Endothelial cell of umbilical vein (primary cell): ENCODE data around the gene KNTC1. TPM values are rescaled to one million over a fixed set of nuclear protein-coding genes. Genes with fewer than 3 reads are reported as not detected.

Source experiments
- BruUV-seq: library from RNA; stranded (reverse); fragments of 400-500 nt; replicated peaks from 2 replicates; lab custom pipeline; 2021; lab: Mats Ljungman, UMichigan
- CTCF ChIA-PET: fragments of 300-600, 350-600 bp; sonication (Branson Sonifier 250); formaldehyde crosslinking; loops from one replicate; lab custom pipeline; 2021; ENCODE audit warnings: antibody characterized with exemption, inconsistent platforms; lab: Charles Lee
- POLR2A ChIA-PET: fragments of 300-600, 350-600 bp; sonication (Branson Sonifier 250); formaldehyde crosslinking; loops from one replicate; lab custom pipeline; 2021; ENCODE audit warnings: antibody characterized with exemption, inconsistent platforms; lab: Charles Lee
- DNase-seq: peaks from one replicate; pipeline ENCODE4 v3.0.0-alpha.2; 2011; ENCODE audit warnings: low read depth, low spot score
- FAIRE-seq: peaks from 2 replicates; lab custom pipeline; 2011; peaks lifted over from hg19 to GRCh38; lab: Jason Lieb, UNC
- H2AFZ ChIP-seq: 2 replicates; pipeline ENCODE4 v1.6.0; 2012; ENCODE audit warnings: low read depth, low read length, control low read depth, inconsistent platforms
- H3K27ac ChIP-seq: 2 replicates; pipeline ENCODE4 v1.5.1; 2011; ENCODE audit warnings: low read depth, mild to moderate bottlenecking, control low read depth, low read length, moderate library complexity; ENCODE audit not compliant: insufficient read depth
- H3K27me3 ChIP-seq, 2 experiments: 2 replicates each; pipeline versions ENCODE4 v1.6.0 to v1.6.1; 2011; ENCODE audit warnings: low read length in 2 of 2, mixed read lengths in 1 of 2; ENCODE audit not compliant: control insufficient read depth in 2 of 2, insufficient read depth in 2 of 2
- H3K36me3 ChIP-seq, 2 experiments: 2 replicates in 1 of 2; 3 replicates in 1 of 2; pipeline ENCODE4 v1.5.1; 2011; ENCODE audit warnings: low read length in 2 of 2, mild to moderate bottlenecking in 1 of 2, moderate library complexity in 1 of 2; ENCODE audit not compliant: control insufficient read depth in 2 of 2, insufficient read depth in 2 of 2; ENCODE audit errors: extremely low read depth in 1 of 2
- H3K4me1 ChIP-seq: 3 replicates; pipeline ENCODE4 v1.5.1; 2011; ENCODE audit warnings: mild to moderate bottlenecking, low read length; ENCODE audit not compliant: control insufficient read depth, insufficient read depth; ENCODE audit errors: extremely low read depth
- H3K4me2 ChIP-seq: 2 replicates; pipeline ENCODE4 v1.6.1; 2011; ENCODE audit warnings: low read length, control low read depth, mixed read lengths; ENCODE audit not compliant: insufficient read depth
- H3K4me3 ChIP-seq, 3 experiments: fragments of 200-600 bp in 1 of 3; sonication (generic), shearing (Covaris generic) in 1 of 3; replicated peaks in 1 of 3; 2 replicates each; pipeline ENCODE4 v1.5.1; 2011 to 2016; ENCODE audit warnings: control low read depth in 3 of 3, low read length in 3 of 3, mild to moderate bottlenecking in 2 of 3, inconsistent platforms in 1 of 3, low read depth in 1 of 3, moderate library complexity in 1 of 3; ENCODE audit not compliant: insufficient read depth in 1 of 3
- H3K79me2 ChIP-seq: 2 replicates; pipeline ENCODE4 v1.6.0; 2012; ENCODE audit warnings: low read length, inconsistent platforms; ENCODE audit not compliant: control insufficient read depth, insufficient read depth
- H3K9ac ChIP-seq: replicated peaks from 2 replicates; pipeline ENCODE3; 2011; ENCODE audit warnings: low read length, control low read depth; ENCODE audit not compliant: insufficient read depth; ENCODE audit errors: extremely low read depth
- H3K9me1 ChIP-seq: replicated peaks from 3 replicates; pipeline ENCODE4 v1.6.0; 2011; ENCODE audit warnings: mild to moderate bottlenecking, low read length; ENCODE audit not compliant: control insufficient read depth, insufficient read depth; ENCODE audit errors: extremely low read depth
- H3K9me3 ChIP-seq: replicated peaks from 2 replicates; pipeline ENCODE4 v1.5.1; 2012; ENCODE audit warnings: low read length, inconsistent platforms; ENCODE audit not compliant: control insufficient read depth, insufficient read depth
- H4K20me1 ChIP-seq: replicated peaks from 2 replicates; pipeline ENCODE3; 2011; ENCODE audit warnings: mild to moderate bottlenecking, low read length; ENCODE audit not compliant: control insufficient read depth, insufficient read depth; ENCODE audit errors: extremely low read depth
- EZH2 ChIP-seq: IDR thresholded peaks from 2 replicates; pipeline ENCODE4 v1.6.1; 2012; ENCODE audit warnings: borderline replicate concordance, low read depth, mild to moderate bottlenecking, moderate library complexity, low read length, inconsistent platforms; ENCODE audit not compliant: severe bottlenecking
- JUN ChIP-seq: IDR thresholded peaks from 2 replicates; pipeline ENCODE4 v1.6.1; 2011; ENCODE audit warnings: borderline replicate concordance, low read depth; ENCODE audit not compliant: insufficient read length, insufficient read depth
- POLR2A ChIP-seq: IDR thresholded peaks from 2 replicates; pipeline ENCODE4 v1.6.1; 2012; ENCODE audit warnings: low read depth, mild to moderate bottlenecking, control low read depth, low read length
- POLR2AphosphoS5 ChIP-seq: IDR thresholded peaks from 2 replicates; pipeline ENCODE4 v1.6.1; 2012; ENCODE audit warnings: low read depth, mild to moderate bottlenecking, control low read depth, low read length, moderate library complexity; ENCODE audit not compliant: insufficient read depth
- dilution Hi-C: fragments of 300-500 bp; cut with MboI; formaldehyde crosslinking; loops from one replicate; pipeline ENCODE4 v1.15.0; 2019; ENCODE audit warnings: low sequenced_read_pairs; ENCODE audit not compliant: extremely low pct_ligation_motif_present
- intact Hi-C: fragments of 100-400 bp; cut with micrococcal nuclease; formaldehyde crosslinking; loops from one replicate; pipeline ENCODE4 v1.10.0; 2022
- polyA plus RNA-seq, 4 experiments: library from polyadenylated mRNA; depleted of rRNA in 3 of 4; stranded (reverse) in 3 of 4; unstranded in 1 of 4; fragments of >200 nt; gene quantifications; 2 replicates each; pipeline versions ENCODE4 v1.2.1 to v1.2.3, GENCODE V29; 2011 to 2012; ENCODE audit warnings: missing spikeins in 1 of 4
- total RNA-seq: library from RNA; stranded (reverse); gene quantifications from 2 replicates; pipeline ENCODE4 v1.2.3, GENCODE V29; 2021
- TF ChIP-seq, protein P1 (sequence below): IDR thresholded peaks from 2 replicates; pipeline ENCODE4 v1.6.1; 2011; ENCODE audit not compliant: insufficient read depth, insufficient read length
- TF ChIP-seq, protein P2 (sequence below), 2 donors: IDR thresholded peaks; 1 replicate in 1 of 2; 2 replicates in 1 of 2; pipeline ENCODE4 v1.5.1; 2011; ENCODE audit warnings: low read length in 2 of 2, mild to moderate bottlenecking in 2 of 2, moderate library complexity in 2 of 2, control low read depth in 1 of 2, inconsistent platforms in 1 of 2, low read depth in 1 of 2; ENCODE audit not compliant: insufficient read depth in 1 of 2; ENCODE audit errors: extremely low read depth in 1 of 2

KNTC1 gene
- total and polyA plus RNA-seq, 2 donors (not counting 3 experiments of a cell fraction or from before 2014, with no cell fraction given) = 15.5 to 52.9 TPM

DNA sequence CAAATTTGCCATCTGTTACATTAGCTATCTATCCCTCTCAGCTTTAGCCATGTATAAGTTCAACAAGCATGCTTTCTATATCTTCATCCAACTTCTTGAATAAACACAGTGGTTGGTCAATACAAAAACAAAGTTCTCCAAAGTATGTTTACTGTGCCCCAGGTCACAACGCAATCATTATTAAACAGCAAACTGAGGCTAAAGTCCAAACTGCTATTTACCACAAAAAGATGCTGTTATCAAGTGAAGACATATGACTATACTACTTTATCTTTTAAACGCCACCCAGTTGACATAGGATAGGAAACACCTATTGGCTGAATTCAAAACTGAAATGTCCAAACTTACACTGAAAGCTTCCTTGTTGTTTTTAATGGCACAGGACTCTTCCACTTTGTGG, 38.0 kb upstream of the KNTC1 start:
- no TSS peak for BruUV-seq
- H3K9me3 ChIP-seq = no peaks in the 10 kb centered on the region
- H3K27ac ChIP-seq = no peak overlapping the region
- DNase-seq (no peak), FAIRE-seq (no peak)
- no peaks in the 10 kb centered on the region for H3K4me1 ChIP-seq
- TF ChIP-seq, protein P1, sequence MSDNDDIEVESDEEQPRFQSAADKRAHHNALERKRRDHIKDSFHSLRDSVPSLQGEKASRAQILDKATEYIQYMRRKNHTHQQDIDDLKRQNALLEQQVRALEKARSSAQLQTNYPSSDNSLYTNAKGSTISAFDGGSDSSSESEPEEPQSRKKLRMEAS = no peak
- TF ChIP-seq, protein P2, sequence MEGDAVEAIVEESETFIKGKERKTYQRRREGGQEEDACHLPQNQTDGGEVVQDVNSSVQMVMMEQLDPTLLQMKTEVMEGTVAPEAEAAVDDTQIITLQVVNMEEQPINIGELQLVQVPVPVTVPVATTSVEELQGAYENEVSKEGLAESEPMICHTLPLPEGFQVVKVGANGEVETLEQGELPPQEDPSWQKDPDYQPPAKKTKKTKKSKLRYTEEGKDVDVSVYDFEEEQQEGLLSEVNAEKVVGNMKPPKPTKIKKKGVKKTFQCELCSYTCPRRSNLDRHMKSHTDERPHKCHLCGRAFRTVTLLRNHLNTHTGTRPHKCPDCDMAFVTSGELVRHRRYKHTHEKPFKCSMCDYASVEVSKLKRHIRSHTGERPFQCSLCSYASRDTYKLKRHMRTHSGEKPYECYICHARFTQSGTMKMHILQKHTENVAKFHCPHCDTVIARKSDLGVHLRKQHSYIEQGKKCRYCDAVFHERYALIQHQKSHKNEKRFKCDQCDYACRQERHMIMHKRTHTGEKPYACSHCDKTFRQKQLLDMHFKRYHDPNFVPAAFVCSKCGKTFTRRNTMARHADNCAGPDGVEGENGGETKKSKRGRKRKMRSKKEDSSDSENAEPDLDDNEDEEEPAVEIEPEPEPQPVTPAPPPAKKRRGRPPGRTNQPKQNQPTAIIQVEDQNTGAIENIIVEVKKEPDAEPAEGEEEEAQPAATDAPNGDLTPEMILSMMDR (IDR thresholded peaks at IDR 0.05; ENCODE audit: extremely low read depth in 1 of 2, insufficient read depth in 1 of 2, low read depth in 1 of 2, low read length in 2 of 2) = no peak
- TF ChIP-seq POLR2AphosphoS5 (no peak), JUN (no peak), POLR2A (no peak), EZH2 (no peak)
- no peaks in the 10 kb centered on the region for H3K79me2 ChIP-seq
- H3K36me3 ChIP-seq = peaks cover 17 to 18% of the 10 kb centered on the region in 2 experiments
- H4K20me1 ChIP-seq = no peaks in the 10 kb centered on the region
- H3K4me2 ChIP-seq = no peak overlapping the region
- no peak overlapping the region for H3K4me3 ChIP-seq
- no peak overlapping the region for H2AFZ ChIP-seq
- CTCF ChIA-PET = interaction anchor here (1.1 to 3.6 kb wide), 3 partner anchors 9 to 89 kb away, joined by 3 to 16 read pairs (median 5); no protein-coding TSS in a partner anchor
- H3K9ac ChIP-seq = no peak overlapping the region
- dilution Hi-C loops = no loop called here
- H3K27me3 ChIP-seq = no peaks in the 10 kb centered on the region
- intact Hi-C loops = no loop called here
- H3K9me1 ChIP-seq = no peaks in the 10 kb centered on the region
- POLR2A ChIA-PET = no interaction called here
